ENCODE data around the gene NDUFAF7.
"Not testable (repeated sequence)": the region's sequence is repeated elsewhere in the genome, so short reads cannot be mapped to it uniquely, and the experiment has no call there.

DNA sequence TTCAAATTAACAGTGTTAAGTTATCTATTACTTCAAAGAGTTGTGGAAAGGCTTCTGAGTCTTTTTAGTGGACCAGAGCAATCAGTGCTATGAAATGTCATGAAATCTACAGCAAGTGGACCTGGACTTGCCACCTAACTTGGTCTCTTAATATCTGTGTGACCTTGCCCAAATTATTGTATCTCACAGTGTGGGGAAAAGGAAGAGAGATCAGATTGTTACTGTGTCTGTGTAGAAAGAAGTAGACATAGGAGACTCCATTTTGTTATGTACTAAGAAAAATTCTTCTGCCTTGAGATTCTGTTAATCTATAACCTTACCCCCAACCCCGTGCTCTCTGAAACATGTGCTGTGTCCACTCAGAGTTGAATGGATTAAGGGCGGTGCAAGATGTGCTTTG lies 6.3 kb upstream of the NDUFAF7 start:
- TF ChIP-seq, protein P1, sequence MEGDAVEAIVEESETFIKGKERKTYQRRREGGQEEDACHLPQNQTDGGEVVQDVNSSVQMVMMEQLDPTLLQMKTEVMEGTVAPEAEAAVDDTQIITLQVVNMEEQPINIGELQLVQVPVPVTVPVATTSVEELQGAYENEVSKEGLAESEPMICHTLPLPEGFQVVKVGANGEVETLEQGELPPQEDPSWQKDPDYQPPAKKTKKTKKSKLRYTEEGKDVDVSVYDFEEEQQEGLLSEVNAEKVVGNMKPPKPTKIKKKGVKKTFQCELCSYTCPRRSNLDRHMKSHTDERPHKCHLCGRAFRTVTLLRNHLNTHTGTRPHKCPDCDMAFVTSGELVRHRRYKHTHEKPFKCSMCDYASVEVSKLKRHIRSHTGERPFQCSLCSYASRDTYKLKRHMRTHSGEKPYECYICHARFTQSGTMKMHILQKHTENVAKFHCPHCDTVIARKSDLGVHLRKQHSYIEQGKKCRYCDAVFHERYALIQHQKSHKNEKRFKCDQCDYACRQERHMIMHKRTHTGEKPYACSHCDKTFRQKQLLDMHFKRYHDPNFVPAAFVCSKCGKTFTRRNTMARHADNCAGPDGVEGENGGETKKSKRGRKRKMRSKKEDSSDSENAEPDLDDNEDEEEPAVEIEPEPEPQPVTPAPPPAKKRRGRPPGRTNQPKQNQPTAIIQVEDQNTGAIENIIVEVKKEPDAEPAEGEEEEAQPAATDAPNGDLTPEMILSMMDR (conservative IDR thresholded peaks at IDR 0.05) = not testable (repeated sequence)
- not testable (repeated sequence) for TF ChIP-seq ZFX (IDR thresholded peaks at IDR 0.05)
